GM19035 (cell line): ENCODE data around the gene CACNG3.
"Not testable (repeated sequence)": the region's sequence is repeated elsewhere in the genome, so short reads cannot be mapped to it uniquely, and the experiment has no call there.

ENCODE experiments used
- ATAC-seq: cut with Tn5 transposase; IDR thresholded peaks from one replicate; pipeline ENCODE4 v1.9.1; 2021; ENCODE audit not compliant: unreplicated experiment

Gene CACNG3

GRCh38 chr16:24275413-24275812, 19.3 kb downstream of the CACNG3 start:
- no peak for ATAC-seq

- ATAC-seq = no peak
Measured at GRCh38 chr16:24279982-24280515, 23.9 kb downstream of the CACNG3 start.

GRCh38 chr16:24281466-24281865, 25.3 kb downstream of the CACNG3 start:
- ATAC-seq = no peak

GRCh38 chr16:24282141-24282540, 26.0 kb downstream of the CACNG3 start:
- no peak for ATAC-seq

- ATAC-seq = no peak
Measured at GRCh38 chr16:24286741-24287405, 30.7 kb downstream of the CACNG3 start.

GRCh38 chr16:24288516-24288915, 32.4 kb downstream of the CACNG3 start:
- ATAC-seq = no peak

- no peak for ATAC-seq
Measured at GRCh38 chr16:24289166-24289700, 33.1 kb downstream of the CACNG3 start.

GRCh38 chr16:24291932-24292331, 35.8 kb downstream of the CACNG3 start:
- ATAC-seq = no peak

- no peak for ATAC-seq
Measured at GRCh38 chr16:24294131-24294530, 38.0 kb downstream of the CACNG3 start.

- no peak for ATAC-seq
Measured at GRCh38 chr16:24297375-24297774, 41.2 kb downstream of the CACNG3 start.

- ATAC-seq = no peak
Measured at GRCh38 chr16:24298548-24299167, 42.5 kb downstream of the CACNG3 start.

GRCh38 chr16:24300750-24301149, 44.6 kb downstream of the CACNG3 start:
- ATAC-seq = not testable (repeated sequence)

- ATAC-seq = no peak
Measured at GRCh38 chr16:24302636-24303035, 46.5 kb downstream of the CACNG3 start.

- no peak for ATAC-seq
Measured at GRCh38 chr16:24308200-24308599, 52.1 kb downstream of the CACNG3 start.

- no peak for ATAC-seq
Measured at GRCh38 chr16:24309258-24310142, 53.4 kb downstream of the CACNG3 start.

- ATAC-seq = no peak
Measured at GRCh38 chr16:24315343-24315742, 59.2 kb downstream of the CACNG3 start.

- ATAC-seq = no peak
Measured at GRCh38 chr16:24318680-24319079, 62.5 kb downstream of the CACNG3 start.

GRCh38 chr16:24319126-24319814, 63.1 kb downstream of the CACNG3 start:
- no peak for ATAC-seq

- no peak for ATAC-seq
Measured at GRCh38 chr16:24322106-24322505, 66.0 kb downstream of the CACNG3 start.

- no peak for ATAC-seq
Measured at GRCh38 chr16:24324421-24324820, 68.3 kb downstream of the CACNG3 start.
